GM21360 (cell line): Measurements from ENCODE around the gene GMPPA.

Experiments used
- ATAC-seq: cut with Tn5 transposase; IDR thresholded peaks from one replicate; pipeline ENCODE4 v1.9.1; 2021; ENCODE audit warnings: mild to moderate bottlenecking, moderate library complexity; ENCODE audit not compliant: unreplicated experiment

The GMPPA gene

DNA sequence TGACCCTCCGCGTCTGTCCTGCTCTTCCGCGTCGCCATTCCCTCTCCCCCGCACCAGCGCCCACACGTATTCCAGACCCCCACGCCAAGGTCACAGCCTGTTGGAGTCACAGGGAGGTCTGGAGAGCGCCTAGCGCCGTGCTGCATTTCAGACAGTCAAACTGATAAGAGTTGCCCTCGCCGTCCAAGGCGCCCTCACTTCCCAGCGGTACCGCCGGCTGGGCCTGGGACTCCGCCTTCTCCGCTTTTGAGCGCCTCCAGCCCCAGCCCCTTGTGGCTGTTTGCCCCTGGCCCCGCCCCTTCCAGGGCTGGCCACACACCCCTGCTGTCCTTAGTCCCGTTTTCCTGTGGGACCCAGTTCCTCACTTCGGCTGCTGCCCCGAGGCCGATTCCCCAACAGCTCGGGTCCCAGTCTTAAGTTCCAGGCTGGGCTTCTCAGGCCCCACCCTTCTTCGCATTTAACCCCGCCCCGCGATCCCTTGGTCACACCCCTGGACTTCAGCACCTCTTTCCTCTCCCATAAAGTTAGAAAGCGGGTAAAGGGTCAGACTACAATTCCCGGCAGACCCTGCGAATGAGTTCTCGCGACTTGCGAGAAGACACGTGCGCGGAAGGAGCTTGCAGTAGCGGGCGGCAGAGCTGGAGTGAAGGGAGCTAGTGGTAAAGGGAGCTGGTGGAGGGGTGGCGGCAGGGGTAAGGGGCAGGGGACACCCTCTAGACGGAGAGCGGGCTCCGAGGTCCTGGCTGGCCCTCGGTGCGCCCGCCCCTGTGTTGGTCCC lies at the start of gene GMPPA:
Gene GMPPA, plus strand, starts transcription at position 612 of the 778 bp plus-strand sequence. CDS start 1,085 bp downstream, outside the sequence.
- peak; percentile 95 for ATAC-seq

DNA sequence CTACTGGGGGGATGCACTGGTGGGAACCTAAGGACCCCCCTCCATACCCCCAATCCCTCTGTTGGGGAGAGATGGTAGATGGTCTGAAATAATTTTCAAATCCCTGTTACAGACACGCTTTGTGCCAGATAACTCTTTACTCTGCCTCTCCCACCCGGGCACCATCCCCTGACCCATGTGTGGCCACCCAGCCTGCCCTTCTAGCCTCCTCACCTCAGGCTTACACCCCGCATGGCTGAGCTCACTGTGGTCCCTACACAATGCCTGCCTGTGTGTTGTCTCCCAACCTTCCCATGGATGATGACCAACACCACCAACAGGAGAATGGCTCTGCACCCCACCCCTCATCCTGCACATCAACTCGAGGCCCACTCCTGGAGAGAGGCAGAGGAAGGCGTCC lies 49.1 kb upstream of the GMPPA start:
- no peak for ATAC-seq

- no peak for ATAC-seq
Measured at GRCh38 chr2:219451661-219452360, 46.9 kb upstream of the GMPPA start.

GRCh38 chr2:219452361-219453317 lies 46.1 kb upstream of the GMPPA start:
- ATAC-seq, result no peak

GRCh38 chr2:219453671-219454590 lies 44.8 kb upstream of the GMPPA start:
- ATAC-seq, result no peak

- no peak for ATAC-seq
Measured at GRCh38 chr2:219455581-219455980, 43.1 kb upstream of the GMPPA start.

DNA sequence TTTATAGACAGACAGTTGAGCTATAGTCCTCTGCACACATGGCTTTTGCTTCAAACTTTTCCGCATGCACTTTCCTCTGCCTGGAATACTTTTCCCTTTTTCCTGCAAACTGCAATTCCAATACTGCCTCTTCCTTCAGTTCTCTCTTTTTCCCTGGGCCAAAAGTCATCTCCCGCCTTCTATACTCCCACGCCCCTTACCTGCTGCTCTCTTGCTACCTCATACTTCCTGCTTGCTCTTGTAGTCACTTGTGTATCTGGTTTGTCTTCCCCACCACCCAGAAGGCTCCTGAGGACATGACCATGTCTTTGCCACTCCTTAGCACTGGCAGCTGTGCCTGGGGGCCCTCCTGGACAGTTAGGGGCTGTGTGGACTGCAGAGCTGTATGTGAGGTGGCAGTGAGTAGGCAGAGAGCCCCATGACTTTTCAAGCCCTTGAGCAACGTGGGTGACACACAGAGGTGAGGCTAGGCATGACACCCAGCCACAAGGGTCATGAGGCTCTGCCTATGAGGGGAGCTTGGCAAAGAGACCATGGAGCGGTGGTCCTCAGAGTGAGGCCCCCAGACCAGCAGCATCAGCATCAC lies 40.8 kb upstream of the GMPPA start:
- peak; percentile 57 for ATAC-seq

- no peak for ATAC-seq
Measured at GRCh38 chr2:219458996-219459395, 39.7 kb upstream of the GMPPA start.

DNA sequence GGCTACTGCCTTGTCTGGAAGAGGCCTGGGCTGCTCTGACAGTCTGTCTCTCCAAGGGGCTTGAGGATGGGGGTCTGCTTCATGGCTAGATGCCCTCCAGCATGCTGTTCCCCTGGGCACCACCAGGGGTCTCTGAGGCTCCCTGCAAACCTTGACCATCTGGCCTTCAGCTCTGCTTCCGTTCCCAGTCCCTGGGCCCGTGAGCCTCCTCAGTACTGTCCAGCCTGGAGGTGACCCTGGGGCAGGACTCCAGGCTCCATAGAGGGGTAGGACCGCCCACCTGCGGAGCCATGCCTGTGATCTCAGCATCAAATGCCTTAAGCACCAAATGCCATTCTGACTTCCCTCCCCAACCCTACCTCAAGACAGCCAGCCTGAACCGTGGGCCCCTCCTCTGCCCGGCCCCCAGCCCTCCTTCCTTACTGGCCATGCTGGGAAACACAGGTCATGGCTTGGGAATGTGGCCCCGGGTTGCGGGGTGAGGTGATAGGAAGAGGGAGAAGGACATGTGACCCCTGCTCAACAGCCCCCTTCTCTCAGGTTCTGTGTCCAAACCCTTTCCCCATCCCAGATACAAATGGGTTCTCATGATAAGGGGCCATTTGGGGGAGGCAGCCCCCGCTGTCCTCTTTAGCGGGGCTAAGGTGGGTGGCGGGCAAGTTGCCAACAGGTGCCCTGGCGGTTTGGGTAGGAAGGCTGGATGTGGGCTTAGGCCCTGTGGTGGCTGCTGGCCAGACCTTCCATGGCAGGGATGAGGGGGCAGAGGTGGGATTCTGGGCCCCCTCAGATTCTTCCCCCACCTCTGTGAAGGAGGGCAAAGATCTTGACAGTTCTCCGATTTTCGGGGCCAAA lies 39.0 kb upstream of the GMPPA start:
- ATAC-seq, result no peak

- no peak for ATAC-seq
Measured at GRCh38 chr2:219460424-219460926, 38.2 kb upstream of the GMPPA start.

DNA sequence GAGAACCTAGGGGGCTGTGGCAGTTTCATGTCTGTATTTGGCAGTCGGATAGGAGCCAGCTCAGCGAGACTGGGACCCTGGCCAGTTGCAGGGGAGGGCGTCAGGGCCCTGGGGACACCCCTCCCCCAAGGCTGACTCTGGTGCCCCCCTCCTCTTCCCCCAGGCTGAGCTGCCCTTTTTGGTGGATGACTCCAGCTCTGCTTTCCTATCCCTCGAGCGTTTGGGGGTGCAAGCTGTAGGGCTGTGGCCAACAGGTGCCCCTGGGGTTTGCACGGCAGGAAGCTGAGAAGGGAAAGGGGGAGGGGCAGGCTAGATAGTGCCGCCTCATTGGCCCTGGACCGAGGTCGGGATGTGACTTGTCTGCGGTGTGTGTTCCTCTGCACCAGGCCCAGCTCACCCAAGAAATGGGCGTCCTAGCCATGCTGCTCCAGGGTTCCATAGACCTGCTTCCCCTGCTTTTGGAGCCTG lies 37.6 kb upstream of the GMPPA start:
- no peak for ATAC-seq

DNA sequence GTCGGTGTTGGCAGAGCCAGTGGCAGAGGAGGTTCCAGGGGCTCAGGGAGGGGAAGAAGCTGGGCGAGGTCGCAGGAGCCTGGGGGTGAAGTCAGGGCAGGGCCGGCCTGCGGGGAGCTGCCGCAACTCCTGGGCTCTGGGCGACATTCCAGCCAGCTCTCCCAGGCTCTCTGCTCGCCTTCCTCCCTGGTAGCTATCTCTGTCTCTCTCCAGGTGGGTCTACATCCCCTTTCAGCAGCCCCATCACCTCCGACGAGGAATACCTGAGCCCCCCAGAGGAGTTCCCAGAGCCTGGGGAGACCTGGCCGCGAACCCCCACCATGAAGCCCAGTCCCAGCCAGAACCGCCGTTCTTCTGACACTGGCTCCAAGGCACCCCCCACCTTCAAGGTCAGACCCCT lies 37.0 kb upstream of the GMPPA start:
- ATAC-seq, result no peak

DNA sequence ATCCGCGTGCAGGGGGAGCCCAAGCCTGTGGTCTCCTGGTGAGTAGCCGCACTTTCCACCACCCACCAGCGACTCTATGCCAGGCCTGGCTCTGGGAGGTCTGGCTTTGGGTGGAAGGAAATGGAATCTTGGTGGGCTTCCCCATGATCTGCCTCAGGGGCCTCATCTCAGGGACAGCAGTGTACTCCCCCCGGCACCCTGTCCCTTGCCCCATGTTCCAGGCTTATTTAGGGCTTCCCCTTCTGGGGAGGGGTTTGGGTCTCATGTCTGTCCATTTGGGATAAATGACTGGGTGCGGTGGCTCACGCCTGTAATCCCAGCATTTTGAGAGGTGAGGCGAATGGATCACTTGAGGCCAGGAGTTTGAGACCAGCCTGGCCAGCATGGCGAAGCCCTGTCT lies 36.3 kb upstream of the GMPPA start:
- no peak for ATAC-seq

DNA sequence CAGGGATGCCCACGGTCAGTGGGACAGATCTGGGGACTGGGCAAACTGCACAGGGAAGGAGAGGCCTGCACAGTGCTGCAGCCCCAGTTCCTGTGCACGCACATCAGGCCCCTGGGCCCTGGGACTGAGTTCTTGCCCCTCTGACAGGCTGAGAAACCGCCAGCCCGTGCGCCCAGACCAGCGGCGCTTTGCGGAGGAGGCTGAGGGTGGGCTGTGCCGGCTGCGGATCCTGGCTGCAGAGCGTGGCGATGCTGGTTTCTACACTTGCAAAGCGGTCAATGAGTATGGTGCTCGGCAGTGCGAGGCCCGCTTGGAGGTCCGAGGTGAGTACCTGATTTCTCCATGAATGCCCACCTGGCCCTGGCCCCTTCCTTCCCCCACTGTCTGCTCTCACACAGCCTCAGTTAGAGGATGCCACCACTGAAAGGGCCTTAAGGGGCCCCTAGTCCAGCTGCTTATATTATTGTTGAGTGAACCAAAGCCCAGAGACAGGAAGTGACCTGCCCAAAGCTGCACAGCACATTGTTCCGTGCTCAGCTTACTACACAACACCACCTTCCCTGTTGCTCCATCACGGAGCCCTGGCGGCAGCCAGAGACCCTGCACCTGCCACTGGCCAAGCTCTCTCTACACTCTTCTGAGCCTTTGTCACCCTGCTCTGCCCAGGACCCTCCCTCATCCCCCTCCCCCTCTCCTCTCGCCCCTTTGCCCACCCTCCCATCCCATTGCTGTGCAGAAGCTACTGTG lies 34.2 kb upstream of the GMPPA start:
- ATAC-seq, result no peak

DNA sequence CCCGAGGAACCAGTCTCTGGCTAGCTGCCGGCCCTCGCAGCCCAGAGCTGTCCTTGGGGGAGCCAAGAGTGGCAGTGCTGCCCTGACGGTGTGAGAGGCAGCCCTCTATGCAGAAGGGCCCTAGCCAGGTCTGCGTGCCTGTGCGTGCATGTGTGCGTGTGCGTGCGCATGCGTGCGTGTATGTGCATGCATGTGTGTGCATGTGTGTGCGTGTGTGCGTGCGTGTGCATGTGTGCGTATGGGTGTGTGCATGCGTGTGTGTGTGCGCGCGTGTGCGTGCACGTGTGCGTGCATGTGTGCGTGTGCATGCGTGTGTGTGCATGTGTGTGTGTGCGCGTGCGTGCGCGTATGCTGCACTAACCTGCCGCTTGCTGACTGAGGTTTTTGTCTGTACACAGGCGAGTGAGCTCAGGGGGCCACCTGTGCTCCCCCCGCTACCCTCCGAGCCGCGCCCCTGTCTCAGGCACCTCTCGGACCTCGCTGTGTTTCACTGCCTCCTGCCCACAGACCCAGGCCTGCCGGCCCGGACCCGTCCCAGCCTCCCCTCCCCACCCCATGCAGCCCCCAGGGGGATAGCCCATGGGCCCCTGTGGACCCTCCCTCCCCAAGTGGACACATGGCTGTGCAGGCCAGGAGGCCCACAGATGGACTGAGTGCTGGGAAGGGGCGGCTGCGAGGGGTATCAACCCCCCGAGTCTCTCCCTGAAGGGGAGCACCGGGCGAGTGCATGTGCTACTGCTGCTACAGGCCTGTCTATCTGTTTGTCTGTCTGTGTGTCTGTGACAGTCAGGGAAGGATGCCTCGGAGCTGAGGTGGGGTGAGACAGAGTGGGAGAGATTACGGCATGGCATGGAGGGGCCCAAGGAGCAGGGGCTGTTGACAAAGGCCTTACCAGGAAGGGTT lies 32.8 kb upstream of the GMPPA start:
- ATAC-seq, result no peak

DNA sequence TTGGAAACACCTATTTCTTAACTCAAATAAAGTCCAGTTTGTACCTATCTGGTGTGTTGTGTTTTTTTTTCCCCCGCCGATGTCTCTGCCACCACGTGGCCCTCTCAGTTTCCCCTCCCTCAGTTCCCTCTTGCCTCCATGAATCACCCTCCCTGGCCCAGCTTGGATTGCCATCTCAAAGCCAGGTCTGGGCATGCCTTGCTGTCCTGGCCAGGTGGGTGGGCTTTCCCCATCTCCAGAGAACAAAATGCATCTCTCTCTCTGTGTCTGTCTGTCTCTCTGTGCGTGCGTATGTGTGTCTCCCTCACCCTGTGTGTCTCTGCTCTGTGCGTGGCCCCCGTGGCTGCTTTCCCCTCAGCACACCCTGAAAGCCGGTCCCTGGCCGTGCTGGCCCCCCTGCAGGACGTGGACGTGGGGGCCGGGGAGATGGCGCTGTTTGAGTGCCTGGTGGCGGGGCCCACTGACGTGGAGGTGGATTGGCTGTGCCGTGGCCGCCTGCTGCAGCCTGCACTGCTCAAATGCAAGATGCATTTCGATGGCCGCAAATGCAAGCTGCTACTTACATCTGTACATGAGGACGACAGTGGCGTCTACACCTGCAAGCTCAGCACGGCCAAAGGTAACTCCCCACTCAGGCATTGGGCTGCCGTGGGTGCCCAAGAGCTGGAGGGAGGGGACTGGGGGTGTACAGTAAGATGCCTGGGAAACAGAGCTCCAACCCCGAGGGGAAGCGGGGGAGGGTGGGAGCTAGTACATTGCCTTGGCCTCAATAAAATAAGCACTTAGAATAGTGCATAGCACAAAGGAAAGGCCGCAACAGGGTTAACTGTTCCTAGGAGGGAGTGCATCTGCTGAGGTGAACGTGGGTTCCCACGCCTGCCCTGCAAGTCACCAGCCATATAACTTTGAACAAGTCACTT lies 31.6 kb upstream of the GMPPA start:
- no peak for ATAC-seq
